HG03064 (cell line): ENCODE measurements around the gene MRPL33.

Experiments
- ATAC-seq: cut with Tn5 transposase; IDR thresholded peaks from one replicate; pipeline ENCODE4 v1.9.1; 2021; ENCODE audit warnings: low read depth; ENCODE audit not compliant: unreplicated experiment

The MRPL33 gene

GRCh38 chr2:27806311-27807059 is 35.0 kb downstream of the MRPL33 start:
- no peak for ATAC-seq

- no peak for ATAC-seq
Observed at GRCh38 chr2:27807476-27807875, 36.0 kb downstream of the MRPL33 start.

GRCh38 chr2:27808418-27808817 is 36.9 kb downstream of the MRPL33 start:
- ATAC-seq: no peak

- ATAC-seq: no peak
Observed at GRCh38 chr2:27808984-27809383, 37.5 kb downstream of the MRPL33 start.

GRCh38 chr2:27809761-27810241 is 38.3 kb downstream of the MRPL33 start:
- no peak for ATAC-seq

- no peak for ATAC-seq
Observed at GRCh38 chr2:27810455-27810854, 38.9 kb downstream of the MRPL33 start.

- ATAC-seq: no peak
Observed at GRCh38 chr2:27811768-27812167, 40.2 kb downstream of the MRPL33 start.

- no peak for ATAC-seq
Observed at GRCh38 chr2:27814758-27815157, 43.2 kb downstream of the MRPL33 start.

- ATAC-seq: no peak
Observed at GRCh38 chr2:27815860-27816438, 44.4 kb downstream of the MRPL33 start.

GRCh38 chr2:27822049-27822448 is 50.5 kb downstream of the MRPL33 start:
- ATAC-seq: no peak

GRCh38 chr2:27823135-27823534 is 51.6 kb downstream of the MRPL33 start:
- no peak for ATAC-seq

GRCh38 chr2:27823569-27823968 is 52.0 kb downstream of the MRPL33 start:
- ATAC-seq: no peak

GRCh38 chr2:27824401-27824800 is 52.9 kb downstream of the MRPL33 start:
- ATAC-seq: no peak

- no peak for ATAC-seq
Observed at GRCh38 chr2:27828305-27828704, 56.8 kb downstream of the MRPL33 start.
